ENCODE measurements around the gene ELP4.

Gene ELP4

GRCh38 chr11:31808721-31809540 lies 299.4 kb downstream of the ELP4 start:
- DNase-seq (ENCODE audit: low read depth in 3 of 3, low spot score in 1 of 3): no peak

GRCh38 chr11:31809541-31809856 lies 299.9 kb downstream of the ELP4 start:
- no peak for DNase-seq (ENCODE audit: low read depth in 3 of 3, low spot score in 1 of 3)

- no peak for DNase-seq (ENCODE audit: low read depth in 3 of 3, low spot score in 1 of 3)
These were observed 300.6 kb downstream of the ELP4 start for GRCh38 chr11:31809857-31810778.

GRCh38 chr11:31810779-31811647 lies 301.4 kb downstream of the ELP4 start, which contains the start of gene PAX6:
Gene PAX6, minus strand, starts transcription at chr11:31811322. Its CDS starts 4,911 bp downstream, at chr11:31806411.
- no peak for DNase-seq (ENCODE audit: low read depth in 3 of 3, low spot score in 1 of 3)

GRCh38 chr11:31812383-31813381 lies 303.1 kb downstream of the ELP4 start:
- DNase-seq (ENCODE audit: low read depth in 3 of 3, low spot score in 1 of 3): no peak

GRCh38 chr11:31813391-31814175 lies 304.0 kb downstream of the ELP4 start:
- no peak for DNase-seq (ENCODE audit: low read depth in 3 of 3, low spot score in 1 of 3)

GRCh38 chr11:31814176-31814868 lies 304.8 kb downstream of the ELP4 start:
- DNase-seq (ENCODE audit: low read depth in 3 of 3, low spot score in 1 of 3): no peak

GRCh38 chr11:31815711-31816467 lies 306.3 kb downstream of the ELP4 start:
- DNase-seq (ENCODE audit: low read depth in 3 of 3, low spot score in 1 of 3): no peak

- no peak for DNase-seq (ENCODE audit: low read depth in 3 of 3, low spot score in 1 of 3)
These were observed 307.0 kb downstream of the ELP4 start for GRCh38 chr11:31816468-31817053.

- DNase-seq (ENCODE audit: low read depth in 3 of 3, low spot score in 1 of 3): no peak
These were observed 307.6 kb downstream of the ELP4 start for GRCh38 chr11:31817054-31817620.

GRCh38 chr11:31817621-31818424 lies 308.3 kb downstream of the ELP4 start:
- DNase-seq (ENCODE audit: low read depth in 3 of 3, low spot score in 1 of 3): no peak

- DNase-seq (ENCODE audit: low read depth in 3 of 3, low spot score in 1 of 3): no peak
These were observed 308.8 kb downstream of the ELP4 start for GRCh38 chr11:31818425-31818755.

- no peak for DNase-seq (ENCODE audit: low read depth in 3 of 3, low spot score in 1 of 3)
These were observed 309.3 kb downstream of the ELP4 start for GRCh38 chr11:31818874-31819331.

GRCh38 chr11:31819621-31820437 lies 310.3 kb downstream of the ELP4 start:
- DNase-seq (ENCODE audit: low read depth in 3 of 3, low spot score in 1 of 3): no peak

GRCh38 chr11:31820438-31820818 lies 310.9 kb downstream of the ELP4 start:
- DNase-seq (ENCODE audit: low read depth in 3 of 3, low spot score in 1 of 3): no peak

Measured in stimulated activated CD4-positive, alpha-beta T cell treated with anti-CD3 and anti-CD28 coated beads, TNF-alpha, amount 100 ng/mL, for 1 hour (primary cell).